NOMO-1 treated with dmso at 0.1 percent for 144 hours (cell line): ENCODE measurements around the gene NEK9.
"Not testable (repeated sequence)": the region's sequence is repeated elsewhere in the genome, so short reads cannot be mapped to it uniquely, and the experiment has no call there.

ENCODE experiments used
- DNase-seq: peaks from one replicate; lab custom pipeline; 2025; ENCODE audit not compliant: unreplicated experiment; lab: John Stamatoyannopoulos, UW

Gene NEK9

GRCh38 chr14:75144944-75145343, 18.1 kb upstream of the NEK9 start:
- peak; percentile 43 for DNase-seq

GRCh38 chr14:75143761-75144527, 17.1 kb upstream of the NEK9 start:
- DNase-seq: no peak

GRCh38 chr14:75142494-75142893, 15.6 kb upstream of the NEK9 start:
- no peak for DNase-seq

- no peak for DNase-seq
Measured at GRCh38 chr14:75141967-75142366, 15.1 kb upstream of the NEK9 start.

DNA sequence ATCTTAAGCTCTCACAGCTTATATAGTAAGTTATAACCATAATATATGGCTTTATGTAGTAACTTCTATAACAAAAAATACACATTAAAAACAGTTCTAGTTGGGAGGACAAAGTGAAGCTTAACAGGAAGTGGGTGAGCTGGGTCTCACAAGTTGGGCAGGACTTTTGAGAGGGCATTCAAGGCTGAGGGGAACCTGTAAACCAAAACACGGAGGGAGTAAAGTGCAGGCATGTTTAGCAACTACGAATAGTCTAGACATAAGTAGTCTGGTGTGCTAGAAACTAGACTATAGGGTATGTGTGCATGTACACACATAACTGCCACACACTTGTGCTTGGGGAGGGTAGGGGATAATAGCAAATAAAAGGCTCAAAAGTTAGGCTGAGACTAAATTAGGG, 14.2 kb upstream of the NEK9 start:
- no peak for DNase-seq

- no peak for DNase-seq
Measured at GRCh38 chr14:75140620-75141019, 13.8 kb upstream of the NEK9 start.

DNA sequence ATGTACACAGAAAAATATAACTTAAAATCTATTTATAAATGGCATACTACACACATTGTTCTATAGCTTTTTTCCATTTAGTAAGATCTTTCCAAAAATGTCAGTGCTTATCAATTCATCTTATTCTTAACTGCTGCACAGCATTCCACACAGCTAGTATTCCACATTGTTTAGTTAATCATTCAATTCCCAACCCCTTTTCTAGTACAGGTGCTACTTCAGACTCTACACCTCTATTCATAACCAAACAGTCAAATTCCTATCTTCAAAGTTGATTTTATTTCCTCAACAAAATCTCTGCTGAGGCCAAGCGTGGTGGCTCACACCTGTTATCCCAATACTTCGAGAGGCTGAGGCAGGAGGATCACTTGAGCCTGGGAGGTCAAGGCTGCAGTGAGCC, 12.3 kb upstream of the NEK9 start:
- no peak for DNase-seq

DNA sequence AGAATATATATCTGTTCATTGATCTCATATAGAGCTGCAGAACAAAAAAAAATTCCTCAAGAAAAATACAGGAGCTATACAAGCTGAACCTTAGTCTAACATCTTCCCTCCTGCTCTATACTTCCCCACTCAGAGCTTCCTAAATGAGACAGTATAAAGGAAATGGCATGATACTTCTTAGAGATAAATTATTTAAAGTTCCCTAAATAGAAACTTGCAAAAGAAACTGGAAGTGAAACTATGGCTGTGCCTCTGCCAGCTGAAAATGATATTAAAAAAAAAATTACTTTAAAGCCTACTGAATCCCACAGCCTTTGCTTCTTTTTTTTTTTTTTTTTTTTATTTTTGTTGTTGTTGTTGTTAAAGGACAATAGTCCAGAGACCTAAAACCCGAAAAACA, 11.6 kb upstream of the NEK9 start:
- DNase-seq: peak; percentile 74

DNA sequence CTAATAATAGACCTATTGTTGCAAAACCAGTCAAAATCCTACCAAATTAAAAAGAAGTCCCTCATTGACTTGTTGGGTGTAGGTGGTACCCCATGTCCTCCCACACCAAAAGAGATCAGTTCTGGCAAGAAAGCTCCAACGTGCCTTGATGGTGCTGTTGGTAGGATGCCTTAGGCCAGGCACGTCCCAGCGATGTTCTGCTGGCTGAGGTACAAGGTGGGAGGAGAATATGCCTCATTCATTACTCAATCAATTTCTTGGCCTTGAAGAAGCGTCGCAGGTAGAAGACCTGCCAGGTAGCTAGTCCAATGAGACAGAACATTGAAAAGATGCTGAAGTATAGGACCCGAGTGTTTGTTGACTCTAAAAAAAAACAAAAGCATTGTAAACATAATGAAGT, 7.8 kb upstream of the NEK9 start:
- no peak for DNase-seq

DNA sequence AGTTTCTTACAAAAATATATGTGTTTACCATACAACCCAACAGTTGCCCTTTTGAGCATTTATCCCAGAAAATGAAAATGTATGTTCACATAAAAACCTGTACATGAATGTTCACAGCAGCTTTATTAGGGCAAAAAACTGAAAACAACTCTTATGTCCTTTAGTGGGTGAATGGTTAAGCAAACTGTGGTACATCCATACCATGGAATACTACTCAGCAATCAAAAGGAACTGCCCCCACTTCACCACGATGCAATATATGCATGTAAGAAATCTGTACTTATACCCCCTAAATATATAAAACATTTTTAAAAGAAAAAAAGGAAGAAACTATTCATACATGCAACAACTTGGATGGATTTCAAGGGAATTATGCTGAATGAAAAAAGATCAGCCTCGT, 6.7 kb upstream of the NEK9 start:
- no peak for DNase-seq

DNA sequence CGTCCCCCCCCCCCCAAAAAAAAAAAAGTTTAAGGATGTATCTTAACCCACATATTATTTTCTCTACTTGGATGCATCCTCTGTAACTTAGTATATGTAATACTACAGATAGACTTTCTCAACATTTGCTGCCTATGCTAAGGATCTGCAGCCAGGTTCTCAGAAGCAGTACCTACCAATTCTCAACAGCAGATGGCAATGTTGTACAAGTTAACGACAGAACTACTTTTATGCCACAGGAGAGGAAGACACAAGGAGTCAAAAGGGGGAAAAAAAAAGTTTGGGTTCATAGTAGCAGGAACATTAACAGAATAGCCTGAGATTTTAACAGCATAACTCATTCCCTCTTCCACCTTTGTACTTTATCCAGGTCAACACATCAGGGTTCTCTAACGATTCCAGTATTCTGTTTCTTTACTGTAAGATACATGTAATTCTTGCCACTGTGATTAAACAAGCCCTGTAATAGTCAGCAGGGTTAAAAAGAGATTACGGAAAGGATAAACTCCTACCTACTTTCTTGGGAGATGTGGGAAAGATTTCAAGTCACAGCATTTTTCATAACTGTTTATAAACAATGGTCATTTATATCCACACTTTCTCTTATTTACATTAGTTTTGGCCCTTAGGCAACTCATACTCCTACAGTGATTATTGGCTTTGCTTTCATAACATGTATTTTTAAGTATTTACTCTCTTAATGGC, 5.7 kb upstream of the NEK9 start:
- peak; percentile 21 for DNase-seq

DNA sequence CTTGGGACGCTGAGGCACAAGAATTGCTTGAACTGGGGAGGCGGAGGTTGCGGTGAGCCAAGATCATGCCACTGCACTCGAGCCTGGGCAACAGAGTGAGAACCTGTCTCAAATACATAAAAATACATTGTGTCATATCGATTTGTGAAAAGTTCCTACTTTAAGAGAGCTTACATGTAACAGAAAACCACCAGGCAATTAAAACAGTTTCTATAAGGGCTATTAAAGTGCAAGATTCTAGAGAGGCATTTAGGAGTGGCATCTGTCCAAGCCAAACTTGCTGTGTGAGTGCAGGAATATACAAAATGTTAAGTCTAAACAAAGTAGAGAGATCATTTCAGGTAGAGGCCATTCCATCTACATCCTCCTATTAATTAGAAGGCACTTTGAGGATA, 1.7 kb upstream of the NEK9 start:
- no peak for DNase-seq

DNA sequence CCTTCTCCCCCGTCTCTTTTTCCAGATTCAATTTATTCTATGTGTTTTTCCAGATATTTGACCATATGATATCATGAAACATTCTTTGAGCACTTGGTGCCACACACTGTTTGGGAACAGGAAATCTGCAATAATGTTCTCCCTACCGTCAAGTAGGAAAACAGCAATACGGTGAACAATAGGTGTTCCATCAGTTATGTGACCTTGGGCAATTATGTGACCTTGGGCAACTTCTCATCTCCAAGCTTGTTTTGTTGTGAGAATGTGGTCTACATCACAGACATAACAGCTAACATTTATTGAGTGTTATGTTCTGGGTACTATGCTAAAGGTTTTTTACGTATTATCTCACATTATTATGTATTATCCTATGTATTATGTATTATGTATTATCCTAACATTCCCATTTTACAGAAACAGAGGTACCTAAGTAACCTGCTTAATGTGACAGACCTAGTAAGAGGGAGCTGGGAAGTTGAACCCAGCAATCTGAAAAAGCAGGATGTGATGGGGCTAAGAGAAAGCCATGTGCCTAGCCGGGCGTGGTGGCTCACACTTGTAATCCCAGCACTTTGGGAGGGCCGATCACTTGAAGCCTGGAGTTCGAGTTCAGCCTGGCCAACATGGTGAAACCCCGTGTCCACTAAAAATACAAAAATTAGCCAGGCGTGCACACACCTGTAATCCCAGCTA, 1.2 kb upstream of the NEK9 start:
- no peak for DNase-seq

- DNase-seq: not testable (repeated sequence)
Measured at GRCh38 chr14:75127474-75127820, 599 bp upstream of the NEK9 start.

GRCh38 chr14:75126121-75126544, 715 bp downstream of the NEK9 start:
- peak; percentile 13 for DNase-seq

DNA sequence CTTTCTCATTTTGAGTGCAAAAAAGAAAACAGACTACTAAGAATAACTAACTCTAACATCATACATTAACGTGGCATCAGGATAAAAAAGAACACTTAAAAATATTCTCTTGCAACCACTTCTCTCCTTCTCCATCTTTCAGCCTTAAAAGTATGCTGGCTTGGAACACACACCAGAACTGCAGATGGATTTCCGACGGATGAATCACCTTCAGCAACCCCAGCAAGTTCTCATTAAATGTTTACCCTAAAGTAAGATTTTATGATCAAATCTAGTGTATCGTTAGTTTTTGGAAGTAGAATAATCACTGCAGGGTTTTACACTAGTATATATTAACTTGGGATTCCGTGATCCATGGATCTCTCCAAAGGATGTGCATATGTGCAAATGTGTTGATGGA, 1.2 kb downstream of the NEK9 start:
- DNase-seq: peak; percentile 41

DNA sequence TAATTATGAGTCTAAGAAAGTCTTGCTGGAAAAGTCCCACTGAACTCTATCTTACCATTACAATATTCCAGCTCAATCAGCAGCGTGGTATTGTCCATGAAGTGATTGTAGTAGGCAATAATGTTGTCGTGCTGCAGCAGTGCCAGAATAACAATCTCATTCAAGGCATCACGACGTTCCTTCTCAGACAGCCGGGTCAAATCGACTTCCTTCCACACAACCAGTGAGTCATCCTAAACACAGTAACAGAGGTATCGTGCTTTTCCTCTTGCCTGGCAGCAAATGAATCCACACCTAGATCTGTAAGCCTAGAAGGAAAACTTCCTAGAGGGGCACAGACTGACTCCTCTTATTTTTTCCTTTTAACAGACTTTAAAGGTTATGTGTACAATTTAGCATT, 2.9 kb downstream of the NEK9 start:
- DNase-seq: peak; percentile 30

GRCh38 chr14:75121552-75121951, 5.3 kb downstream of the NEK9 start:
- no peak for DNase-seq

- DNase-seq: peak; percentile 36
Measured at GRCh38 chr14:75120541-75121291, 6.1 kb downstream of the NEK9 start.

DNA sequence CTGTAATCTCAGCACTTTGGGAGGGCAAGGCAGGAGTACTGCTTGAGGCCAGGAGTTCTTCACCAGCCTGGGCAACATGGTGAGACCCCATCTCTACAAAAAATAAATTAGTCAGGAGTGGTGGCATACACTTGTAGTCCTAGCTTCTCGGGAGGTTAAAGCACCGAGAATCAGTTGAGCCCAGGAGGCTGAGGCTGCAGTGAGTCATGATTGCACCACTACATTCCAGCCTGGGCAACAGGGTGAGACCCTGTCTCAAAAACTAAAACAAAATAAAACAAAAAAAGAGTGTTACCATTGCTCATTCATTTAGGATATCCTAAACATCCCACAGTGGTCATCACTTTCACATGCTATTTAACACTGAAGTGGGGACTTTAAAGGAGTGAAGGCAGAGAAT, 7.8 kb downstream of the NEK9 start:
- no peak for DNase-seq

- DNase-seq: no peak
Measured at GRCh38 chr14:75113932-75114539, 12.8 kb downstream of the NEK9 start.
